H9 (cell line): ENCODE measurements around the gene PDE4A. TPM values are rescaled to one million over a fixed set of nuclear protein-coding genes. Genes with fewer than 3 reads are reported as not detected.

Experiments
- DNase-seq: peaks from one replicate; pipeline ENCODE4 v3.0.0-alpha.2; 2017
- H2AFZ ChIP-seq: one replicate; pipeline ENCODE4 v1.6.1; 2013; ENCODE audit warnings: mild to moderate bottlenecking, low read length, control low read depth, moderate library complexity
- H2AK5ac ChIP-seq: 2 replicates; pipeline ENCODE4 v1.6.1; 2013; ENCODE audit warnings: low read length, control low read depth, mixed read lengths; ENCODE audit not compliant: insufficient read length
- H2BK120ac ChIP-seq: one replicate; pipeline ENCODE4 v1.6.1; 2013; ENCODE audit warnings: low read depth, mild to moderate bottlenecking, low read length, control low read depth, inconsistent platforms; ENCODE audit not compliant: poor library complexity, severe bottlenecking
- H2BK12ac ChIP-seq: 2 replicates; pipeline ENCODE4 v1.6.1; 2013; ENCODE audit warnings: low read length, control low read depth, mixed read lengths, low read depth; ENCODE audit not compliant: insufficient read length
- H2BK15ac ChIP-seq: 2 replicates; pipeline ENCODE4 v1.6.1; 2013; ENCODE audit warnings: low read depth, low read length, control low read depth
- H2BK20ac ChIP-seq: one replicate; pipeline ENCODE4 v1.6.1; 2013; ENCODE audit warnings: low read depth, mild to moderate bottlenecking, low read length, control low read depth, inconsistent platforms; ENCODE audit not compliant: poor library complexity, severe bottlenecking
- H2BK5ac ChIP-seq: 2 replicates; pipeline ENCODE4 v1.6.1; 2013; ENCODE audit warnings: low read length, control low read depth, mixed read lengths; ENCODE audit not compliant: insufficient read length
- H3K14ac ChIP-seq: 2 replicates; pipeline ENCODE4 v1.6.1; 2013; ENCODE audit warnings: low read length, control low read depth; ENCODE audit not compliant: insufficient read depth
- H3K18ac ChIP-seq: 2 replicates; pipeline ENCODE4 v1.6.1; 2013; ENCODE audit warnings: low read depth, mild to moderate bottlenecking, mixed read lengths, low read length, control low read depth; ENCODE audit not compliant: insufficient read length
- H3K23ac ChIP-seq: 2 replicates; pipeline ENCODE4 v1.6.1; 2013; ENCODE audit warnings: low read length, control low read depth, mixed read lengths, low read depth; ENCODE audit not compliant: insufficient read length
- H3K23me2 ChIP-seq: 2 replicates; pipeline ENCODE4 v1.6.1; 2013; ENCODE audit warnings: low read depth, mild to moderate bottlenecking, mixed read lengths, low read length, control low read depth; ENCODE audit not compliant: insufficient read length, poor library complexity, severe bottlenecking
- H3K27ac ChIP-seq: 2 replicates; pipeline ENCODE4 v1.5.1; 2013; ENCODE audit warnings: low read length, control low read depth, mixed read lengths, low read depth; ENCODE audit not compliant: insufficient read length
- H3K27me3 ChIP-seq: 2 replicates; pipeline ENCODE4 v1.6.1; 2013; ENCODE audit warnings: low read length, control low read depth, inconsistent platforms; ENCODE audit not compliant: insufficient read depth
- H3K4ac ChIP-seq: 2 replicates; pipeline ENCODE4 v1.6.1; 2013; ENCODE audit warnings: low read depth, mild to moderate bottlenecking, control low read depth, inconsistent platforms, low read length, moderate library complexity
- H3K4me1 ChIP-seq: 2 replicates; pipeline ENCODE4 v1.6.1; 2013; ENCODE audit warnings: low read length, control low read depth, inconsistent platforms; ENCODE audit not compliant: insufficient read depth
- H3K4me2 ChIP-seq: 2 replicates; pipeline ENCODE4 v1.6.1; 2013; ENCODE audit warnings: low read length, control low read depth, mixed read lengths; ENCODE audit not compliant: insufficient read length, insufficient read depth
- H3K56ac ChIP-seq: 2 replicates; pipeline ENCODE4 v1.6.1; 2013; ENCODE audit warnings: low read depth, mild to moderate bottlenecking, mixed read lengths, low read length, control low read depth; ENCODE audit not compliant: insufficient read length
- H3K79me1 ChIP-seq: 2 replicates; pipeline ENCODE4 v1.6.1; 2013; ENCODE audit warnings: low read depth, mild to moderate bottlenecking, moderate library complexity, low read length, control low read depth, inconsistent platforms; ENCODE audit not compliant: insufficient read depth, poor library complexity, severe bottlenecking
- H3K79me2 ChIP-seq: 2 replicates; pipeline ENCODE4 v1.6.1; 2013; ENCODE audit warnings: low read length, control low read depth, inconsistent platforms; ENCODE audit not compliant: insufficient read depth
- H3K9ac ChIP-seq: 2 replicates; pipeline ENCODE4 v1.6.1; 2013; ENCODE audit warnings: low read length, control low read depth, mixed read lengths; ENCODE audit not compliant: insufficient read length; ENCODE audit errors: extremely low read depth
- H3K9me3 ChIP-seq: one replicate; pipeline ENCODE4 v1.6.1; 2013; ENCODE audit warnings: low read depth, low read length, inconsistent platforms; ENCODE audit not compliant: control insufficient read depth
- H3T11ph ChIP-seq: one replicate; pipeline ENCODE4 v1.6.1; 2013; ENCODE audit warnings: mild to moderate bottlenecking, low read length, control low read depth, inconsistent platforms
- H4K20me1 ChIP-seq: one replicate; pipeline ENCODE4 v1.6.1; 2013; ENCODE audit not compliant: control insufficient read depth, insufficient read length, insufficient read depth
- H4K5ac ChIP-seq: 2 replicates; pipeline ENCODE4 v1.6.1; 2013; ENCODE audit warnings: low read depth, mild to moderate bottlenecking, mixed read lengths, low read length, control low read depth; ENCODE audit not compliant: insufficient read length
- H4K8ac ChIP-seq: replicated peaks from 2 replicates; pipeline ENCODE4 v1.6.1; 2013; ENCODE audit warnings: low read length, control low read depth, mixed read lengths, low read depth; ENCODE audit not compliant: insufficient read length
- H4K91ac ChIP-seq: 2 replicates; pipeline ENCODE4 v1.6.1; 2013; ENCODE audit warnings: low read depth, mild to moderate bottlenecking, moderate library complexity, mixed read lengths, low read length, control low read depth; ENCODE audit not compliant: insufficient read length
- H3K27ac Mint-ChIP-seq, 3 experiments: 2 replicates in 2 of 3; 3 replicates in 1 of 3; pipeline ENCODE4 v1.8.0; 2020 to 2021; ENCODE audit warnings: mixed read lengths in 3 of 3, mild to moderate bottlenecking in 1 of 3, moderate library complexity in 1 of 3
- H3K27me3 Mint-ChIP-seq: 2 replicates; pipeline ENCODE4 v1.8.0; 2021; ENCODE audit warnings: low read depth, mild to moderate bottlenecking, moderate library complexity, mixed read lengths
- H3K36me3 Mint-ChIP-seq, 3 experiments: 2 replicates in 2 of 3; 3 replicates in 1 of 3; pipeline ENCODE4 v1.8.0; 2020 to 2021; ENCODE audit warnings: low read depth in 3 of 3, mixed read lengths in 3 of 3; ENCODE audit not compliant: insufficient read depth in 1 of 3
- H3K4me1 Mint-ChIP-seq, 2 experiments: 2 replicates each; pipeline ENCODE4 v1.8.0; 2020; ENCODE audit warnings: mixed read lengths in 2 of 2
- H3K4me3 Mint-ChIP-seq, 2 experiments: 2 replicates in 1 of 2; 3 replicates in 1 of 2; pipeline ENCODE4 v1.8.0; 2020 to 2021; ENCODE audit warnings: mild to moderate bottlenecking in 2 of 2, mixed read lengths in 2 of 2, moderate library complexity in 1 of 2
- H3K9me3 Mint-ChIP-seq, 2 experiments: 2 replicates in 1 of 2; 3 replicates in 1 of 2; pipeline ENCODE4 v1.8.0; 2020; ENCODE audit warnings: mild to moderate bottlenecking in 2 of 2, mixed read lengths in 2 of 2, moderate library complexity in 1 of 2
- WGBS: extraction: QIAGEN DNeasy Blood & Tissue Kit; methylation state at CpG from one replicate; pipeline ENCODE4 v1.1.7; 2013; ENCODE audit warnings: missing lambda C conversion rate, low lambda C conversion rate, mixed read lengths; ENCODE audit not compliant: insufficient read length; ENCODE audit errors: extremely low coverage; 5-methylcytosine and 5-hydroxymethylcytosine counted together
- total RNA-seq: library from RNA; stranded (reverse); gene quantifications from 2 replicates; pipeline ENCODE4 v1.2.1, GENCODE V29; 2021
- TF ChIP-seq, protein P1 (sequence below): fragments of 200-600 bp; sonication (generic); conservative IDR thresholded peaks from 3 replicates; pipeline ENCODE4 v1.8.0; 2021; ENCODE audit warnings: antibody characterized with exemption, mild to moderate bottlenecking

Gene PDE4A
- total RNA-seq, 1 experiment from 2014 or later = 8.5 TPM

DNA sequence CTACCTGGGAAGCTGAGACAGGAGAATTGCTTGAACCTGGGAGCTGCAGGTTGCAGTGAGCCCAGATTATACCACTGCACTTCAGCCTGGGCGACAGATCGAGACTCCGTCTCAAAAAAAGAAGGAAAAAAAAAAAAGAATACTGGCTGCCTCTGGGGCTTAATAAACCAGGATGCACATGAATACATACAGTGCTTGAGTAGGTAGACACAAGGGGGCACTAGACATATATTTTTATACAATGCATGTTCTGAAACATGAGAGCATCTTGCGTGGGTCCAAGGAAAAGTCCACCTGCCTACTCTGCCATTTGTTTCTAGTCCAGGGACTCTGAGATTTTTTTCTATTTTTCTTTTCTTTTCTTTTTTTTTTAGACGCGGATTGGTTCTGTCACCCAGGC is 51.6 kb downstream of the PDE4A start:
- Histone ChIP-seq H4K5ac (no peak overlapping the region), H3T11ph (no peak overlapping the region), H4K8ac (no peak overlapping the region), H4K91ac (no peak overlapping the region), H3K56ac (no peak overlapping the region), H3K23me2 (no peaks in the 10 kb centered on the region), H2BK12ac (no peak overlapping the region), H3K79me1 (no peaks in the 10 kb centered on the region), H3K4me1 (no peaks in the 10 kb centered on the region), H2BK5ac (no peak overlapping the region), H3K9me3 (no peaks in the 10 kb centered on the region), H3K4ac (no peak overlapping the region), H3K9ac (no peak overlapping the region), H3K27me3 (no peaks in the 10 kb centered on the region), H3K23ac (no peak overlapping the region), H2BK20ac (no peak overlapping the region), H3K79me2 (no peaks in the 10 kb centered on the region), H3K4me2 (no peak overlapping the region), H2BK15ac (no peak overlapping the region), H2BK120ac (no peak overlapping the region), H3K27ac (no peak overlapping the region), H2AFZ (no peak overlapping the region), H3K18ac (no peak overlapping the region), H2AK5ac (no peak overlapping the region), H4K20me1 (no peaks in the 10 kb centered on the region), H3K14ac (no peak overlapping the region)
- Mint-ChIP-seq H3K9me3 (no peaks in the 10 kb centered on the region), H3K27me3 (peaks cover 3% of the 10 kb centered on the region), H3K4me3 (no peak overlapping the region), H3K4me1 (peaks cover 9 to 22% of the 10 kb centered on the region in 2 experiments), H3K36me3 (peaks cover 0 to 2% (median 1%) of the 10 kb centered on the region in 3 experiments; a peak in 3 of 7 replicates), H3K27ac (no peak overlapping the region)
- no peak for DNase-seq
- TF ChIP-seq, protein P1, sequence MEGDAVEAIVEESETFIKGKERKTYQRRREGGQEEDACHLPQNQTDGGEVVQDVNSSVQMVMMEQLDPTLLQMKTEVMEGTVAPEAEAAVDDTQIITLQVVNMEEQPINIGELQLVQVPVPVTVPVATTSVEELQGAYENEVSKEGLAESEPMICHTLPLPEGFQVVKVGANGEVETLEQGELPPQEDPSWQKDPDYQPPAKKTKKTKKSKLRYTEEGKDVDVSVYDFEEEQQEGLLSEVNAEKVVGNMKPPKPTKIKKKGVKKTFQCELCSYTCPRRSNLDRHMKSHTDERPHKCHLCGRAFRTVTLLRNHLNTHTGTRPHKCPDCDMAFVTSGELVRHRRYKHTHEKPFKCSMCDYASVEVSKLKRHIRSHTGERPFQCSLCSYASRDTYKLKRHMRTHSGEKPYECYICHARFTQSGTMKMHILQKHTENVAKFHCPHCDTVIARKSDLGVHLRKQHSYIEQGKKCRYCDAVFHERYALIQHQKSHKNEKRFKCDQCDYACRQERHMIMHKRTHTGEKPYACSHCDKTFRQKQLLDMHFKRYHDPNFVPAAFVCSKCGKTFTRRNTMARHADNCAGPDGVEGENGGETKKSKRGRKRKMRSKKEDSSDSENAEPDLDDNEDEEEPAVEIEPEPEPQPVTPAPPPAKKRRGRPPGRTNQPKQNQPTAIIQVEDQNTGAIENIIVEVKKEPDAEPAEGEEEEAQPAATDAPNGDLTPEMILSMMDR = peak; percentile 44; the same call in 2 of the 3 replicates
- WGBS = no CpG with 5 or more reads among the region's 6 CpGs
